Pulmonary artery endothelial cell (primary cell): ENCODE measurements around the gene EFCAB12. TPM values are rescaled to one million over a fixed set of nuclear protein-coding genes. Genes with fewer than 3 reads are reported as not detected.

Experiments
- DNase-seq: peaks from one replicate; pipeline ENCODE4 v3.0.0-alpha.2; 2011; ENCODE audit warnings: low read depth, low spot score
- total RNA-seq: library from RNA; depleted of rRNA; stranded (reverse); fragments of >200 nt; gene quantifications from 2 replicates; pipeline ENCODE4 v1.2.3, GENCODE V29; 2014

Gene EFCAB12
- under 0.01 TPM in 1 of 2 replicates, not detected in the other for total RNA-seq

DNA sequence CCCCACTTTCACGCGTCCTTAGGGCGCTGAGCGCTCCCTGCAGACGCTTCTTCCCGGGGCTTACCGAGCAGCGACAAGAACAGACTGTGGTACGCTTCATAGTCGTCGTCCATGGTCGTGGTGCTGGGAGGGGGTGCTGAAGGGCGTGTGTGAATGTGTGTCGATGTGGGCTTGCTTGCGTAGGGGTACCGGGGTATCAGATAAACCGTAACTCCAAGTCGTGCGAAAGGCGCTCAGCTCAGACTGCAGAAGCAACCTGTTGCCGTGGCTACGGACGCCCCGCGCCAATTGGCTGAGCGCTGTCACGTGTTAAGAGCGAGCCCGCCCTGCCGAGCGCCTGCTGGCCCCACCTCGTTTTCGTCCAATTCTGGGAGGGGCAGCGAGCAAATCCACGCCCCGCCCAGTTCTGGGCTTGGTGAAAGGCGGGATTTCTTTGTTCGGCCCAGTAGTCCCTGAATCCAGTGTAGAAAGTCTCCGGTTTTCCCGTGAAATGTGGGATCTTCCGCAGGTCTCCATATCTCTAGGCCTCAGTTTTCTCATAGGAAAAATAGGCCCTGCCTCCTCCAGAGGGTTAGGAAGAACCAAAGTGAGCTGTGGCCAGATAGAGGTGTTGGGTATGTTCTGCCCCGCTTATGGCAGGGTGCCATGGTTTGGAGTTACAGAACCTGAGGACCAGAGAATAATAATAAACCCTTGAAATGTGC, at the start of gene EFCAB12:
EFCAB12 (minus strand) TSS at position 261 of the 704 bp plus-strand sequence; CDS start at position 113, 148 bp downstream.
- peak; percentile 69 for DNase-seq

DNA sequence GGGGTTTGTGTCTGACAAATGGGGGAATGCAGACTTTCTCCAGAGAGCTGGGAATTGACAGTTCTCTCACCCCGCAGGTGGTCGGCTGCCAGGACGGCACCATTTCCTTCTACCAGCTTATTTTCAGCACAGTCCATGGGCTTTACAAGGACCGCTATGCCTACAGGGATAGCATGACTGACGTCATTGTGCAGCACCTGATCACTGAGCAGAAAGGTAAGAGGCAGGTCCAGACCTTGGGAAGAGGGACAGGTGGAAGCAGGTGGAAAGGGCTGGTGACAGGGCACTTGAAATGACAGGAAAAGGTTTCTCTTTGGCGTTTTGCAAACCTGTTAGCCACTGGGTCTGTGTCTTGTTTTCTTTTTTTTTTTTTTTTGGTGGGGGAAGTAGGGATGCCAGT, 48.1 kb upstream of the EFCAB12 start:
- no peak for DNase-seq

DNA sequence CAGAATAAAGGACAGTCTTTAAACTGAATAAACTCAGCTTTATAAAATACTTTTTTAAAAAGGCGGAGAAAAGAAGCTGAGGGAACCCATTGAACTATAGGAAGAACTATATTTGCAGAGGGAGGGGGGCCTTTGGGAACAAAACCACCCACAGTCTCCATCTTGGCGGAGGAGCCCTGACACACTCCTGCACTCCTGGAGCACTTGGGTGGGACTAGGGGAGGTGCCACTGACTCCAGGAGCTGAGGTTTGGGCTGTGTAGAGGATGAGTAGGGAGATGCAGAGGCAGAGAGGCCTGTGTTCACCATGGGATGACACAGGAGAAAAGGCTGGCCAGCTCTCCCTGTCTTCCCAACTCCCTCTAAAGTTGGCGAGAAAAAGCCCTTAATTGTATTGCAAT, 47.4 kb upstream of the EFCAB12 start:
- no peak for DNase-seq

DNA sequence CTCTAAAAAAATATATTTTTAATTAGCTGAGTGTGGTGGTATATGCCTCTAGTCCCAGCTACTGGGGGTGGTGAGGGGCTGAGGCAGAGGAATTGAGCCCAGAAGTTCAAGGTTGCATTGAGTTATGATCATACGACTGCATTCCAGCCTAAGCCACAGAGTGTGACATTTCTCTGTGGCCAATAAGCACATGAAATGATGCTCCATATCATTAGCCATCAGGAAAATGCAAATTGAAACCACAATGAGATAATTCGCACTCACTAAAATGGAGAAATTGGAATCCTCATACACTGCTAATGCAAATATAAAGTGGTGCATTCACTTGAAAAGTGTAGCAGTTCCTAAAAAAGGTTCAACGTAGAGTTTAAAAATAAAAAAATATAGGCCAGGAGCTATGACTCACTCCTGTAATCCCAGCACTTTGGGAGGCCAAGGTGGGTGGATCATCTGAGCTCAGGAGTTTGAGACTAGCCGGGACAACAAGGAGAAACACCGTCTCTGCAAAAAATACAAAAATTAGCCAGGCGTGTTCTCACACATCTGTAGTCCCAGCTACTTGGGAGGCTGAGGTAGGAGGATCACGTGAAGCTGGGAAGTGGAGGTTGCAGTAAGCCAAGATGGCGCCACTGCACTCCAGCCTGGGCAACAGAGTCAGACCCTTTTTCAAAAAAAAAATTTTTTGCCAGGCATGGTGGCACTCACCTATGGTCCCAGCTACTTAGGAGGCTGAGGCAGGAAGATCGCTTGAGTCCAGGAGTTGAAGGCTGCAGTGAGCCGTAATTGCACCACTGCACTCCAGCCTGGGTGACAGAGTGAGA, 46.8 kb upstream of the EFCAB12 start:
- DNase-seq, result no peak

DNA sequence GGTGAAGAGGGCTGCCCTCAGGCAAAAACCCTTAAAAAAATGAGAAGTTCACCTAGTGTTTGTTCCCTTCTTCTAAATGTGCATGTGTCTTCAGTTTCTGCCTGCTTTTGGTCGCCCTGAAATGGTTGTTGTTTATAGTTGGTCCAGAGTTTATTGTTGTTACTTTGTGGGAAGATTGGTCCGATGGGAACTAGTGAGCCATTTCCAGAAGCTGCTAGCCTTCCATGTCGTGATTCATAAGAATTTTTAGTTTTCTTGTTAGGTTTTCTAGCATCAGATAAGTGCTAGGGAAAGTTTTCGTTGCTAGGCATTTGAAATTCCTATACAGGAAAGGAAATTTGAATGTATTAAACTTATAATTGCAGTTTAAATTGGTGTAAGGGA, 45.3 kb upstream of the EFCAB12 start:
- DNase-seq, result no peak

DNA sequence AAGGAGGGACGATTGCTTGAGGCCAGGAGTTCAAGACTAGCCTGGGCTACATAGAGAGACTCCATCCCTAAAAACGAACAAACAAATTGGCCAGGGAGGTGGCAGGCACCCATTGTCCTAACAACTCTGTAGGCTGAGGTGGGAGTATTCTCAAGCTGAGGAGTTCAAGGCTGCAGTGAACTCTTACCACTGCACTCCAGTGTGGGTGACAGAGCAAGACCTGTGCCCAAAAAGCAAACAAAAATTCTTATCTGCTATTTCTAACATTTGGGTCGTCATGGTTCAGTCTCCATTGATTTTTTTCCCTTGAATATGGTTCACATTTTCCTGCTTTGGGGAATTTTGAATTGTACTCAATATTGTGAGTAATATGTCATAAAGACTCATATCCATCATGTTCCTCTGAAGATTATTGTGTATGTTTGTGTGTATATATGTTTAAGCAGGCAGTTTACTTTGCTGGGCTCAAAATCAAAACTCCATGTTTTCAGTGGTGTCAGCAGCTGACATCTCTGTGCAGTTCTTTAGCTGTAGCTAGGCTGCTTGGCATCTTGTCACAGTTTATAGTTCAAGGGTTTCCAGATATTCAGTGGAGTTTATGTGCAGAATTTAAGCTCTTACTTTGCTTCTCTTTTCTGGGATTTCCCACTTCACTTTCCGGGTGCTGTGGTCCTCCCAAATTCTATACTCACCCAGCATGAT, 44.8 kb upstream of the EFCAB12 start:
- DNase-seq, result no peak

DNA sequence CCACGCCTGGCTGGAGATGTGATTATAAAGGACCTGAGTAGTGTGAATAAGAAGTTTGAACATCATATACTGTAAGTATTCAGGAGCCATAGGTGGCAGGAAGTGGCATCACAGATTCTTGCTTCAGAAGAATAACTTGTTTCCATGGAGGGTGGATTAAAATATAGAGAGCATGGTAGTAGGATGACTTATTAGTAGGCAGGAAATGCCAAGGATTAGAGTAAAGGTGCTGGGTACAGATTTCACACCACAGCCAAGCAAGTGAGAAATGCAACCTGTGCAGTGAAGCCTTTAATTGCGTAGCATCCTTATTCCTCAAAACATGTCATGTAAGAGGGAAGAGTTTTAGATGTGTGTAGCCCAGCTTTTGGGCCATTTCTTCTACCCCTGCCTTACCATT, 42.4 kb upstream of the EFCAB12 start:
- no peak for DNase-seq

GRCh38 chr3:129469026-129469425, 40.6 kb upstream of the EFCAB12 start:
- no peak for DNase-seq

DNA sequence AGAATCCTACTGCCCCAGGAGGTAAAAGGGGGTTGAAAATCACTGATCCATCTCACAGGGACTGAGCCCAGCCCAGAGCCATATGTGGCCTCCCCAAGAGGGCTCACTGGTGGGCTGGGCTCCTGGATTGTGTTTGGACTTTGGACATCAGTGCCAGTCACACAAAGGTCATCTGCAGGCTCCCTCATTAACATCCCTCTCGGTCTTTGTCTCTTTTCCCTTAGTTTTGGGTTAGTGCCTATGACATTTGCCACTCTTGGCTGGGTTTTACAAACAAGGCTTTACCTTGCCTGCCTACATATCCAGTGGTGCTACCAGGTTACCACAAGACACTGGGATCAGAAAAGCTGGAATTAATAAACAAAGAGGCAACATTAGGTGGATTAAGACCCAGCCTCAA, 39.5 kb upstream of the EFCAB12 start:
- DNase-seq, result no peak

GRCh38 chr3:129463716-129464115, 35.3 kb upstream of the EFCAB12 start:
- DNase-seq, result no peak

DNA sequence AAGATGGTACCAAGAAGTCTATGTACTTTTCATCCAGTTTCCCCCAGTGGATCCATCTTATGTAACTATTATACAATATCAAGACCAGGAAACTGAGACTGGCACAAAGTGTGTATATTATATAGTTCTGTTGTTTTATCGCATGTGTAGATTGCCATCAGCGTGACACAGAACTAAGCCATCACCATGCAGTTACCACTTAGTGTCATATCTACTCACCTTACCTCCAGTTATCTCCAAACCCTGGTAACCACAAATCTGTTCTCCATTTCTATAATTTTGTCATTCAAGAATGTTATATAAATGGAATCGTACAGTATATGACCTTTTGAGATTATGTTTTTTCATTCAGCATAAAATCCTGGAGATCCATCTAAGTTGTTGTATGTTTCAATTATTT, 34.7 kb upstream of the EFCAB12 start:
- DNase-seq, result no peak

GRCh38 chr3:129462361-129462968, 34.0 kb upstream of the EFCAB12 start:
- no peak for DNase-seq

DNA sequence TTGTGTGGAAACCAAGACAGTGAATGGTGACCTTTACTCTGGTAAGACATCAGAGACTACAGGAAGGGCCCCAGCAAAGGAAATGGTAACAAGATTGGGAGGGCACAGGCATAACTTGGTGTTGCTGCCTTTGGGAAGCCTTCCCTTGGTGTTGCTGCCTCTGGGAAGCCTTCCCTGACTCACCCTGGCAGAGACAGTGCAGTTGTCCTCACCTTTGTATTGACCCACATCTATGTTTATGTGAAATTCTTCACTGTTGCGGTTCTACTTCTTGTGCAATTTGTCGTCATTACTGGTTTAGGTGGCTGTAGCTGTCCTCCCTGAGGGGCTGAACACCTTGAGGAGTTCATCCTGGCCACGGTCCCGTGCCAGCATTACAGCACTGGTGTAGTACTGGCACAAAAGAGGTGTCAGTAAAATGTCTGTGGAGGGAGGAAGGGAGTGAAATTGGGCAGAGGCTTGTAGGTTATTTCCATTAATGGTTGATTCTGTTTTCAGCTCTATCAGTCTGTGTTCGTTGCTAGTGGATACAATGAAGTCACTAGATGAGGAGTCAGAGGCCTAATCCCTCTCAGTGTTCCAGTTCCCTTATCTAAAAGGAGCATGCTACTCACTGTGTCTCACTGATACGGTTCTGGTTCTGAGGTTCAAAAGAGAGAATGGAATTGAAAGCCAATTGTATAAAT, 33.2 kb upstream of the EFCAB12 start:
- DNase-seq, result no peak

- no peak for DNase-seq
These were observed 32.6 kb upstream of the EFCAB12 start for GRCh38 chr3:129461022-129461421.

DNA sequence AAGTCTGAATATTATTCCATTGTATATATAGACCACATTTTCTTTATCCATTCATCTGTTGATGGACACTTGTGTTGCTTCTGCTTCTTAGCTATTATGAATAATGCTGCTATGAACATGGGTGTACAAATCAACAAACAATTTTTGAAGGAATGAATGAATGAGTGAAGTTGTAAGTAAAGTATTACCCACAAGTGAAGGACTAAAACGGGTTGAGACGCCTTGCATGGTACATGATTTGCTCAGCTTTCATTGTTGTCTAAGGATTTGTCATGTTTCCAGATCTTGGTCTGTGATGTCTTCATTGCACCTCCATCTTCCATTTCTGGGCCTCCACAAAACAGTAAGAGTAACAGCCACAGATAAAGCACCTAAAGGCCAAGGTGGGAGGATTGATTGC, 32.1 kb upstream of the EFCAB12 start:
- DNase-seq, result no peak

DNA sequence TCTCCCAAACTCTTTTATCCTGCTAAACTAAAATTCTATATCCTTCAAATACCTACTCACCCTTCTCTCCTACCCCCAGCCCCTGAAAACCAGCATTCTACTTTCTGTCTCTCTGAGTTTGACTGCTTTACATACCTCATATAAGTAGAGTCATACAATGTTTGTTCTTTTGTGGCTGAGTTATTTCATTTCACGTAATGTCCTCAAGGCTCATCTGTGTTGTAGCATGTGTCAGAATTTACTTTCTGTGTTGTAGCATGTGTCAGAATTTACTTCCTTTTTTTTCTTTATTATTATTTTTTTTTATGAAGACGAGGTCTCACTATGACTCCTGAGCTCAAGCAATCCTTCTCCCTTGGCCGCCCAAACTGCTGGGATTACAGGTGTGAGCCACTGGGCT, 31.7 kb upstream of the EFCAB12 start:
- DNase-seq, result no peak

DNA sequence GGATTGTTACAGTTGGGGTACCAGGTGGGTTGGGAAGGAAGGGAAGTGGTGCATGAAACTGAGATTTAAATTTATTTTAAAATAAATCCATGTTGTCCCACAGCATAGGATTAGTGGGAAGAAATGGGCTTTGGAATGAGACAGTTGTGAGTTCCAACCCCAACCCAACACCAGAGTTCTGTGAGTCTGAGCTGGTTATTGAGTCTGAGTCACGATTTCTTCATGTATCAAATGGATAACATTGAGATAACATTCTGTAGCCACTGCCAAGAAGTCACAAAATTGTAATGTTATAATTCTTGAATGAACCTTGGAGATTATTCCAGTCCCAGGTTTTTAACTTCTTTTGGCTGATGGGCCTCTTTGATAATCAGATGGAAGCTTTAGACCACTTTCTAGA, 25.3 kb upstream of the EFCAB12 start:
- DNase-seq, result no peak

DNA sequence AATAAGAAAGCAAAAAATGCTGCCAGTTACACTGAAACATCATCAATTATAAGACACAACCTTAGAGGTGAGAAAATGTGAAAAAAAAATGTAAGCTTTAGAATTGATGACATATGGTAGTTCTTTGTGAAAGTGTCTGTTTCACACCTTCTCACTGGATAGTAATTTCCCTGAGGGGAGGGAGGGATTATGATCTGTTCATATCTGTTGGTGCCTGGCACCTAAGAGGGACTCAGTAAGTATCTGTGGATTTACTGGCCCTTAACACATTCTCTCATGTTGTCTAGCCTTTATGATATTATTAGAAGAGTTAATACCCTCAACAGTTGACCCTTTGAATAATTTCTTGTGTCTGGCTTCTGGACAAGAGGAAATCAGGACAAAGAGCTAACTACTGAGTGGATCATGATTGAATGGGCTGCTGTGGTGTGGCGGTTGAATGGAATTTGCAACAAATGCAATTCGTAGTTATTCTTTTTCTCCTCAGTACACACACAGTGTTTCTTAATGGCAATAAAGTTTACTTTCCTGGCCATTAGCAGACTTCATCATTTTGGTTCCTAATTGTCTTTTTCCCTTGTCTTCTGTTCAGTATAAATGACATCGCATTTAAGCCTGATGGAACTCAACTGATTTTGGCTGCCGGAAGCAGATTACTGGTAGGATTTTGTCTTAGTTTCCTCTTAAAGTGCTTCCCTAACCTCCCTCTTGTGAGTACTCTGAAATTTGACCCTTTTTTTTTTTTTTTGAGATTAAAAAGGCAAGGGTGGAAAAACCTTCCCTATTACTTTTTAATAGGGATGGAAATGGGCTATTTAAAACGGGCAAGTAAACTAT, 21.1 kb upstream of the EFCAB12 start:
- no peak for DNase-seq

DNA sequence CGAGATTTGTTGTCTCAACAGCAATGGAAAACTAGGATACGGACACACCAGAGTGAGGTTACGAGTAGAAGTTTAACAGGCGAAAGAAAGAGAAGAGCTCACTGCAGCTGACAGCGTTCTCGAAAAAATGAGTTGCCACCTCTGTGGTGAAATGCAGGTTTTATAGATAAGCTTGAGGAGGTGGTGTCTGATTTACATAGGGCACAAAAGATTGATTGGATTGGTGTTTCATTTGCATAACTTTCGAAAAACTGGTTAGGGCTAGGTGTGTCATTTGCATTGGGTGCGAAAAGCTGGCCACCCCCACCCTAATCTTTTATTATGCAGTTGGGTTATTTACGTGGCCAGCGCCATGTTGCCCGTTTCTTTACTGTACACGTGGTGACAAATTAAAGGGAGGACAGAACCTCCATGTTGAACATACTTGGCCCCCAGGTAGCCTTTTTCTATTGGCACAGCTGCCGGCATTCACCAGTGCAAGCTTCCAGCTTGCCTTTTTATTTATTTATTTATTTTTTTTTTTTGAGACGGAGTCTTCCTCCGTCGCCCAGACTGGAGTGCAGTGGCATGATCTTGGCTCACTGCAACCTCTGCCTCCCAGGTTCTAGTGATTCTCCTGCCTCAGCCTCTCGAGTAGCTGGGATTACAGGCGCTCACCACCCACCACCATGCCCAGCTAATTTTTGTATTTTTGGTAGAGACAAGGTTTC, 19.9 kb upstream of the EFCAB12 start:
- DNase-seq, result no peak

- DNase-seq, result no peak
These were observed 18.5 kb upstream of the EFCAB12 start for GRCh38 chr3:129446926-129447325.
